ENCODE measurements around the gene LACC1.

Gene LACC1

GRCh38 chr13:43848001-43848649 lies 31.6 kb upstream of the LACC1 start:
- no peak for DNase-seq (ENCODE audit: low spot score)
- in situ Hi-C loops (cut with MboI; ENCODE audit: low sequenced_read_pairs, unreplicated experiment) = no loop called here

GRCh38 chr13:43850873-43851272 lies 28.8 kb upstream of the LACC1 start:
- DNase-seq (ENCODE audit: low spot score) = no peak
- in situ Hi-C loops (cut with MboI; ENCODE audit: low sequenced_read_pairs, unreplicated experiment) = no loop called here
- no peak for TF ChIP-seq CTCF (IDR thresholded peaks at IDR 0.05; ENCODE audit: borderline replicate concordance, control extremely low read depth, extremely low read depth, insufficient read depth, missing control alignments)

More at GRCh38 chr13:43848001-43848649, 31.6 kb upstream of the LACC1 start:
- no peak for TF ChIP-seq CTCF (IDR thresholded peaks at IDR 0.05; ENCODE audit: borderline replicate concordance, control extremely low read depth, extremely low read depth, insufficient read depth, missing control alignments)

- no peak for TF ChIP-seq CTCF (IDR thresholded peaks at IDR 0.05; ENCODE audit: borderline replicate concordance, control extremely low read depth, extremely low read depth, insufficient read depth, missing control alignments)
- in situ Hi-C loops (cut with MboI; ENCODE audit: low sequenced_read_pairs, unreplicated experiment) = no loop called here
- no peak for DNase-seq (ENCODE audit: low spot score)
These were observed 26.7 kb upstream of the LACC1 start for GRCh38 chr13:43852923-43853404.

GRCh38 chr13:43861863-43862262 lies 17.8 kb upstream of the LACC1 start:
- in situ Hi-C loops (cut with MboI; ENCODE audit: low sequenced_read_pairs, unreplicated experiment) = no loop called here
- DNase-seq (ENCODE audit: low spot score) = no peak

GRCh38 chr13:43864921-43865320 lies 14.8 kb upstream of the LACC1 start:
- no peak for TF ChIP-seq CTCF (IDR thresholded peaks at IDR 0.05; ENCODE audit: borderline replicate concordance, control extremely low read depth, extremely low read depth, insufficient read depth, missing control alignments)
- no peak for DNase-seq (ENCODE audit: low spot score)
- in situ Hi-C loops (cut with MboI; ENCODE audit: low sequenced_read_pairs, unreplicated experiment) = no loop called here

More at GRCh38 chr13:43861863-43862262, 17.8 kb upstream of the LACC1 start:
- TF ChIP-seq CTCF (IDR thresholded peaks at IDR 0.05; ENCODE audit: borderline replicate concordance, control extremely low read depth, extremely low read depth, insufficient read depth, missing control alignments) = no peak

GRCh38 chr13:43865892-43866291 lies 13.8 kb upstream of the LACC1 start:
- no peak for TF ChIP-seq CTCF (IDR thresholded peaks at IDR 0.05; ENCODE audit: borderline replicate concordance, control extremely low read depth, extremely low read depth, insufficient read depth, missing control alignments)
- DNase-seq (ENCODE audit: low spot score) = no peak
- in situ Hi-C loops (cut with MboI; ENCODE audit: low sequenced_read_pairs, unreplicated experiment) = no loop called here
